Small intestine (tissue), 7 donors: ENCODE data around the gene XRN1. TPM values are rescaled to one million over a fixed set of nuclear protein-coding genes. Genes with fewer than 3 reads are reported as not detected.

Experiments used
- DNase-seq, 2 donors: peaks; one replicate each; pipeline versions ENCODE4 v3.0.0 to v3.0.0-alpha.2; 2013
- FAIRE-seq: peaks from 2 replicates; lab custom pipeline; 2012; peaks lifted over from hg19 to GRCh38; lab: Jason Lieb, UNC
- H3K27ac ChIP-seq, 3 donors: one replicate each; pipeline ENCODE4 v1.5.1; 2013; ENCODE audit warnings: low read length in 2 of 3, mild to moderate bottlenecking in 2 of 3, control low read depth in 1 of 3, inconsistent platforms in 1 of 3, low read depth in 1 of 3, moderate library complexity in 1 of 3
- H3K27me3 ChIP-seq, 3 donors: one replicate each; pipeline ENCODE4 v1.6.1; 2013; ENCODE audit warnings: low read length in 3 of 3, inconsistent platforms in 1 of 3; ENCODE audit not compliant: control insufficient read depth in 3 of 3, insufficient read depth in 3 of 3
- H3K36me3 ChIP-seq, 3 donors: one replicate each; pipeline ENCODE4 v1.6.1; 2013; ENCODE audit warnings: low read length in 3 of 3, inconsistent platforms in 1 of 3, low read depth in 1 of 3, mild to moderate bottlenecking in 1 of 3, moderate library complexity in 1 of 3; ENCODE audit not compliant: control insufficient read depth in 3 of 3, insufficient read depth in 2 of 3
- H3K4me1 ChIP-seq, 3 donors: one replicate each; pipeline ENCODE4 v1.6.1; 2013; ENCODE audit warnings: low read length in 2 of 3, inconsistent platforms in 1 of 3, low read depth in 1 of 3, mild to moderate bottlenecking in 1 of 3, moderate library complexity in 1 of 3; ENCODE audit not compliant: control insufficient read depth in 3 of 3, insufficient read depth in 2 of 3
- H3K4me3 ChIP-seq, 3 donors: one replicate each; pipeline ENCODE4 v1.5.1; 2013; ENCODE audit warnings: low read length in 3 of 3, control low read depth in 1 of 3, inconsistent platforms in 1 of 3, low read depth in 1 of 3, mild to moderate bottlenecking in 1 of 3, moderate library complexity in 1 of 3
- H3K9me3 ChIP-seq, 2 donors: one replicate each; pipeline ENCODE4 v1.6.1; 2013; ENCODE audit warnings: low read depth in 1 of 2, low read length in 1 of 2; ENCODE audit not compliant: control insufficient read depth in 2 of 2, insufficient read depth in 1 of 2
- WGBS, 3 donors: extraction: QIAGEN DNeasy Blood & Tissue Kit; methylation state at CpG; one replicate each; pipeline ENCODE4 v1.1.7; 2013; 5-methylcytosine and 5-hydroxymethylcytosine counted together
- polyA plus RNA-seq, 4 donors: library from polyadenylated mRNA; stranded (reverse) in 3 of 4; unstranded in 1 of 4; fragments of 200-250 nt in 3 of 4; fragments of 120-200 nt in 1 of 4; gene quantifications; one replicate each; pipeline versions ENCODE4 v1.2.1 to v1.2.3, GENCODE V29; 2013
- donor health status: healthy with polysubstance abuse.
- donor health status: control.
- donor health status: control.
- donor health status: Bipolar disorder and iron deficiency.
- donor health status: healthy.

Gene XRN1
- polyA plus RNA-seq, 4 donors, result 4.8 to 34.4 (median 9.1) TPM

- no peak for DNase-seq
- 96 to 100% (median 96%) methylated on average over 4 of the region's 4 CpGs for WGBS, 3 donors
- no peaks in the 10 kb centered on the region for H3K27me3 ChIP-seq
- H3K4me3 ChIP-seq, result no peak overlapping the region
- peaks cover 0 to 2% of the 10 kb centered on the region in 2 donors for H3K9me3 ChIP-seq
- no peak overlapping the region for H3K27ac ChIP-seq
- no peak for FAIRE-seq
- no peaks in the 10 kb centered on the region for H3K4me1 ChIP-seq
- peaks cover 0 to 4% (median 0%) of the 10 kb centered on the region in 3 donors for H3K36me3 ChIP-seq
Observed at GRCh38 chr3:142468456-142468855, 20.6 kb upstream of the XRN1 start.

- Histone ChIP-seq H3K4me1 (no peaks in the 10 kb centered on the region), H3K27me3 (no peaks in the 10 kb centered on the region), H3K36me3 (peaks cover 0 to 7% (median 0%) of the 10 kb centered on the region in 3 donors), H3K27ac (no peak overlapping the region), H3K9me3 (no peaks in the 10 kb centered on the region), H3K4me3 (no peak overlapping the region)
- 72 to 86% (median 77%) methylated on average over 3 of the region's 3 CpGs for WGBS, 3 donors
- no peak for FAIRE-seq
- no peak for DNase-seq
Observed at GRCh38 chr3:142467768-142468167, 19.9 kb upstream of the XRN1 start.

- DNase-seq (no peak), FAIRE-seq (no peak)
- peaks cover 0 to 8% (median 1%) of the 10 kb centered on the region in 3 donors for H3K36me3 ChIP-seq
- WGBS, 3 donors, result 82 to 86% (median 85%) methylated on average over 3 of the region's 3 CpGs
- H3K9me3 ChIP-seq, result no peaks in the 10 kb centered on the region
- no peak overlapping the region for H3K4me3 ChIP-seq
- H3K27me3 ChIP-seq, result no peaks in the 10 kb centered on the region
- no peak overlapping the region for H3K27ac ChIP-seq
- H3K4me1 ChIP-seq, result peaks cover 0 to 3% (median 0%) of the 10 kb centered on the region in 3 donors
Observed at GRCh38 chr3:142460689-142461088, 12.9 kb upstream of the XRN1 start.

- FAIRE-seq (peak; percentile 95), DNase-seq (peak; percentile 51 to 74)
- Histone ChIP-seq H3K4me3 (no peak overlapping the region), H3K36me3 (peaks cover 0 to 8% (median 1%) of the 10 kb centered on the region in 3 donors), H3K4me1 (peaks cover 0 to 3% (median 0%) of the 10 kb centered on the region in 3 donors), H3K27me3 (no peaks in the 10 kb centered on the region), H3K27ac (peak overlapping the region in 1 of 3 donors; percentile 57), H3K9me3 (no peaks in the 10 kb centered on the region)
- WGBS, 3 donors, result 16 to 63% (median 42%) methylated on average over 2 of the region's 2 CpGs
Observed at GRCh38 chr3:142459929-142460328, 12.1 kb upstream of the XRN1 start.

GRCh38 chr3:142459096-142459495 lies 11.3 kb upstream of the XRN1 start:
- peaks cover 0 to 8% (median 1%) of the 10 kb centered on the region in 3 donors for H3K36me3 ChIP-seq
- WGBS, 3 donors, result 74 to 95% (median 90%) methylated on average over 3 of the region's 3 CpGs
- peaks cover 0 to 3% (median 0%) of the 10 kb centered on the region in 3 donors for H3K4me1 ChIP-seq
- H3K4me3 ChIP-seq, result no peak overlapping the region
- FAIRE-seq, result no peak
- no peaks in the 10 kb centered on the region for H3K9me3 ChIP-seq
- H3K27ac ChIP-seq, result no peak overlapping the region
- H3K27me3 ChIP-seq, result no peaks in the 10 kb centered on the region
- no peak for DNase-seq

- WGBS, 3 donors, result 91 to 98% (median 93%) methylated on average over 5 of the region's 5 CpGs
- no peak for FAIRE-seq
- Histone ChIP-seq H3K9me3 (no peaks in the 10 kb centered on the region), H3K27me3 (no peaks in the 10 kb centered on the region), H3K4me1 (no peaks in the 10 kb centered on the region), H3K27ac (no peak overlapping the region), H3K36me3 (peaks cover 0 to 7% (median 5%) of the 10 kb centered on the region in 3 donors), H3K4me3 (no peak overlapping the region)
- DNase-seq, result no peak
Observed at GRCh38 chr3:142450881-142451280, 3.0 kb upstream of the XRN1 start.

GRCh38 chr3:142450189-142450588 lies 2.4 kb upstream of the XRN1 start:
- no peak for DNase-seq
- Histone ChIP-seq H3K27me3 (no peaks in the 10 kb centered on the region), H3K36me3 (peaks cover 0 to 7% (median 5%) of the 10 kb centered on the region in 3 donors), H3K4me3 (no peak overlapping the region), H3K9me3 (no peaks in the 10 kb centered on the region), H3K27ac (no peak overlapping the region), H3K4me1 (no peaks in the 10 kb centered on the region)
- WGBS, 3 donors, result 90 to 93% (median 91%) methylated on average over 3 of the region's 3 CpGs
- no peak for FAIRE-seq

GRCh38 chr3:142447301-142447851 lies 461 bp downstream of the XRN1 start:
- 0% methylated on average over 35 of the region's 35 CpGs for WGBS, 3 donors

More at GRCh38 chr3:142447301-142447851, 461 bp downstream of the XRN1 start:
- peaks cover 0 to 17% (median 2%) of the 10 kb centered on the region in 3 donors for H3K36me3 ChIP-seq
- no peaks in the 10 kb centered on the region for H3K27me3 ChIP-seq
- FAIRE-seq (no peak), DNase-seq (peak; percentile 40 to 77)
- H3K4me3 ChIP-seq, result peak overlapping the region; percentile 70 to 90 (median 90)
- H3K4me1 ChIP-seq, result peaks cover 0 to 5% (median 3%) of the 10 kb centered on the region in 3 donors
- peak overlapping the region; percentile 95 to 97 (median 97) for H3K27ac ChIP-seq
- no peaks in the 10 kb centered on the region for H3K9me3 ChIP-seq
